GM12874 (cell line): ENCODE measurements around the gene DNM3.

ENCODE experiments used
- CTCF ChIP-seq: IDR thresholded peaks from 2 replicates; pipeline ENCODE4 v1.5.1; 2011; ENCODE audit warnings: low read depth, mild to moderate bottlenecking, control low read depth, low read length, moderate library complexity; ENCODE audit not compliant: insufficient read depth

Gene DNM3

GRCh38 chr1:171805395-171806115, 35.7 kb upstream of the DNM3 start:
- no peak for TF ChIP-seq CTCF

GRCh38 chr1:171807556-171807955, 33.7 kb upstream of the DNM3 start:
- no peak for TF ChIP-seq CTCF

- TF ChIP-seq CTCF = no peak
Observed at GRCh38 chr1:171809834-171810233, 31.5 kb upstream of the DNM3 start.

GRCh38 chr1:171811672-171812071, 29.6 kb upstream of the DNM3 start:
- TF ChIP-seq CTCF = no peak

GRCh38 chr1:171814692-171815091, 26.6 kb upstream of the DNM3 start:
- no peak for TF ChIP-seq CTCF

- TF ChIP-seq CTCF = no peak
Observed at GRCh38 chr1:171816300-171816901, 24.9 kb upstream of the DNM3 start.

GRCh38 chr1:171817511-171818265, 23.6 kb upstream of the DNM3 start:
- TF ChIP-seq CTCF = no peak
